ENCODE results near the gene PDE4D. TPM values are rescaled to one million over a fixed set of nuclear protein-coding genes. Genes with fewer than 3 reads are reported as not detected.

The PDE4D gene
- total RNA-seq, 1 experiment from 2014 or later = 3.6 TPM

DNA sequence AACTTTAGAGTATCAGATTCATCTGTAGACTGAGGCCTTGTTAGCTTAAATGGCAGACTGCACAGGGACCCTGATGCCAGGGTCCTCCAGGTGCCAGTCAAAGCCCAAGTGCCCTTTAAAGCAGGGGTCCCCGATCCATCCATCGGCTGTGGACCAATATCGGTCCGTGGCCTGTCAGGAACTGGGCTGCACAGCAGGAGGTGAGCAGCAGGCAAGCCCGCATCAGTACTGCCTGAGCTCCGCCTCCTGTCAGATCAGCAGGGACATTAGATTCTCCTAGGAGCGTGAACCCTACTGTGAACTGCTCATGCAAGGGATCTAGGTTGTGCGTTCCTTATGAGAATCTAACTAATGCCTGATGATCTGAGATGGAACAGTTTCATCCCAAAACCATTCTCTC is 907.2 kb downstream of the PDE4D start:
- no peak for DNase-seq
- no peaks in the 10 kb centered on the region for H3K27me3 ChIP-seq (ENCODE audit: low read length)
- H3F3A ChIP-seq (ENCODE audit: low read length, unreplicated experiment) = no peaks in the 10 kb centered on the region
- no peak for TF ChIP-seq EZH2phosphoT487 (IDR thresholded peaks at IDR 0.05; ENCODE audit: borderline replicate concordance, low read length)
- TF ChIP-seq EZH2 (IDR thresholded peaks at IDR 0.05; ENCODE audit: low read length, unreplicated experiment) = no peak
- TF ChIP-seq, protein P1, sequence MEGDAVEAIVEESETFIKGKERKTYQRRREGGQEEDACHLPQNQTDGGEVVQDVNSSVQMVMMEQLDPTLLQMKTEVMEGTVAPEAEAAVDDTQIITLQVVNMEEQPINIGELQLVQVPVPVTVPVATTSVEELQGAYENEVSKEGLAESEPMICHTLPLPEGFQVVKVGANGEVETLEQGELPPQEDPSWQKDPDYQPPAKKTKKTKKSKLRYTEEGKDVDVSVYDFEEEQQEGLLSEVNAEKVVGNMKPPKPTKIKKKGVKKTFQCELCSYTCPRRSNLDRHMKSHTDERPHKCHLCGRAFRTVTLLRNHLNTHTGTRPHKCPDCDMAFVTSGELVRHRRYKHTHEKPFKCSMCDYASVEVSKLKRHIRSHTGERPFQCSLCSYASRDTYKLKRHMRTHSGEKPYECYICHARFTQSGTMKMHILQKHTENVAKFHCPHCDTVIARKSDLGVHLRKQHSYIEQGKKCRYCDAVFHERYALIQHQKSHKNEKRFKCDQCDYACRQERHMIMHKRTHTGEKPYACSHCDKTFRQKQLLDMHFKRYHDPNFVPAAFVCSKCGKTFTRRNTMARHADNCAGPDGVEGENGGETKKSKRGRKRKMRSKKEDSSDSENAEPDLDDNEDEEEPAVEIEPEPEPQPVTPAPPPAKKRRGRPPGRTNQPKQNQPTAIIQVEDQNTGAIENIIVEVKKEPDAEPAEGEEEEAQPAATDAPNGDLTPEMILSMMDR (conservative IDR thresholded peaks at IDR 0.05; ENCODE audit: low read depth, low read length) = no peak
- no peaks in the 10 kb centered on the region for H4K20me1 ChIP-seq (ENCODE audit: low read length)
- H3K9ac ChIP-seq (ENCODE audit: low read length) = no peak overlapping the region
- no peak overlapping the region for H3K27ac ChIP-seq (ENCODE audit: low read length)
- peaks cover 12% of the 10 kb centered on the region for H3K4me1 ChIP-seq (ENCODE audit: insufficient read depth, low read length)
- no peaks in the 10 kb centered on the region for H3K79me2 ChIP-seq (ENCODE audit: low read length)
- H3K4me3 ChIP-seq (ENCODE audit: low read length) = no peak overlapping the region
- ChIA-PET POLR2A (ENCODE audit: unreplicated experiment) (no interaction called here), CTCF (interaction anchor here (0.5 kb wide), 1 partner anchor 812 kb away, joined by 5 read pairs; no protein-coding TSS in a partner anchor)
- H3K9me3 ChIP-seq (ENCODE audit: low read length) = no peaks in the 10 kb centered on the region
- no peaks in the 10 kb centered on the region for H3K36me3 ChIP-seq (ENCODE audit: low read depth, low read length)
- H3K9me2 ChIP-seq (replicated peaks; ENCODE audit: low read length) = no peaks in the 10 kb centered on the region
- no peak for ATAC-seq
- intact Hi-C loops (cut with micrococcal nuclease) = no loop called here
- H3K4me2 ChIP-seq (ENCODE audit: low read length) = no peak overlapping the region
- no TSS peak for BruUV-seq (replicated peaks)
- H2AFZ ChIP-seq (ENCODE audit: low read length) = no peak overlapping the region

DNA sequence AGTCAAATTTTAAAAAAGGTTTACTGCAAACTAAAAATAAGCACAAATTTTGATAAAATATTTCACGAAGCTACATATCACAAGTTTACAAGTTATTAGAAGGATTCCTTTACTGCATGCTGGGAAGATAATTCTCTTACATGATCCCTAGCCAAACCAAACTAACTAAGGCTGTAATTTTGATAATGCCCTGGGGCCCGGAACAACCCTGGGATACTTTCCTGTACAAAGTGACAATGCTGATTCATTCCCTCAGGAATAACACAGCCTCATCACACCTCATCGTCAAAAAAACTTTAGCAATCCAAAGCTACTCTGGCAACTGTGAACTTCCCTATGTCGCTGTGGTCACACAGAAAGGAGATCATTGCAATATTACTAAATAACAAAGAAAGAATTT is 907.8 kb downstream of the PDE4D start:
- Histone ChIP-seq H3K79me2 (ENCODE audit: low read length) (no peaks in the 10 kb centered on the region), H3K27me3 (ENCODE audit: low read length) (no peaks in the 10 kb centered on the region), H3K4me1 (ENCODE audit: insufficient read depth, low read length) (peaks cover 12% of the 10 kb centered on the region), H3K4me3 (ENCODE audit: low read length) (no peak overlapping the region), H3K36me3 (ENCODE audit: low read depth, low read length) (no peaks in the 10 kb centered on the region), H3K9me3 (ENCODE audit: low read length) (no peaks in the 10 kb centered on the region), H3F3A (ENCODE audit: low read length, unreplicated experiment) (no peaks in the 10 kb centered on the region), H3K9me2 (replicated peaks; ENCODE audit: low read length) (no peaks in the 10 kb centered on the region), H3K4me2 (ENCODE audit: low read length) (no peak overlapping the region), H3K27ac (ENCODE audit: low read length) (no peak overlapping the region), H3K9ac (ENCODE audit: low read length) (no peak overlapping the region), H4K20me1 (ENCODE audit: low read length) (no peaks in the 10 kb centered on the region), H2AFZ (ENCODE audit: low read length) (no peak overlapping the region)
- DNase-seq (peak; percentile 25), ATAC-seq (peak; percentile 49)
- BruUV-seq (replicated peaks) = no TSS peak
- no peak for TF ChIP-seq EZH2 (IDR thresholded peaks at IDR 0.05; ENCODE audit: low read length, unreplicated experiment)
- no peak for TF ChIP-seq EZH2phosphoT487 (IDR thresholded peaks at IDR 0.05; ENCODE audit: borderline replicate concordance, low read length)
- TF ChIP-seq, protein P1 (conservative IDR thresholded peaks at IDR 0.05; ENCODE audit: low read depth, low read length) = no peak
- CTCF ChIA-PET = interaction anchor here (0.5 kb wide), 1 partner anchor 813 kb away, joined by 5 read pairs; no protein-coding TSS in a partner anchor
- POLR2A ChIA-PET (ENCODE audit: unreplicated experiment) = no interaction called here
- intact Hi-C loops (cut with micrococcal nuclease) = no loop called here

DNA sequence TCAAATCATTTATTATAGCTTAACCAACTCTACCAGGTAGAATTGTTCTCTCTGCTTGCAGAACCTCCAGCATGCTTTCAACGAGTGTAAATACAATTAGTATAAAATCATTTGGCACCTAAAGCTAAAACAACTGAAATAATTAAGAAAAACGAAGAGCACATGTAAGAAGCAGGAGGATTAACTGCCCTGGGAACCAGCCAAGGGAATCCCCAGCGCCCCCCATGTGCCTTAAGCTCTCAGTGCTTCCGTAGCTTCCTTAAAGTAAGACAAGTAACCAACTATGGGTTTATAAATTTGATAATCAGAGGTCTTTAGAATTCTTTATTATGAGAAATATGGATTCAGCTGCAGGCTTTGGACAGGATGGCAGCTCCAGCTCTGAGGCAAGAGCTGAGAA is 908.2 kb downstream of the PDE4D start:
- Histone ChIP-seq H3K4me1 (ENCODE audit: insufficient read depth, low read length) (peaks cover 12% of the 10 kb centered on the region), H3K4me2 (ENCODE audit: low read length) (no peak overlapping the region), H3K36me3 (ENCODE audit: low read depth, low read length) (no peaks in the 10 kb centered on the region), H4K20me1 (ENCODE audit: low read length) (no peaks in the 10 kb centered on the region), H3K9me2 (replicated peaks; ENCODE audit: low read length) (no peaks in the 10 kb centered on the region), H2AFZ (ENCODE audit: low read length) (no peak overlapping the region), H3K79me2 (ENCODE audit: low read length) (no peaks in the 10 kb centered on the region), H3K27me3 (ENCODE audit: low read length) (no peaks in the 10 kb centered on the region), H3K9me3 (ENCODE audit: low read length) (no peaks in the 10 kb centered on the region), H3K9ac (ENCODE audit: low read length) (no peak overlapping the region), H3K27ac (ENCODE audit: low read length) (no peak overlapping the region), H3K4me3 (ENCODE audit: low read length) (no peak overlapping the region), H3F3A (ENCODE audit: low read length, unreplicated experiment) (no peaks in the 10 kb centered on the region)
- intact Hi-C loops (cut with micrococcal nuclease) = no loop called here
- TF ChIP-seq, protein P1 (conservative IDR thresholded peaks at IDR 0.05; ENCODE audit: low read depth, low read length) = no peak
- no peak for TF ChIP-seq EZH2phosphoT487 (IDR thresholded peaks at IDR 0.05; ENCODE audit: borderline replicate concordance, low read length)
- TF ChIP-seq EZH2 (IDR thresholded peaks at IDR 0.05; ENCODE audit: low read length, unreplicated experiment) = no peak
- no TSS peak for BruUV-seq (replicated peaks)
- CTCF ChIA-PET = no interaction called here
- DNase-seq = no peak
- POLR2A ChIA-PET (ENCODE audit: unreplicated experiment) = no interaction called here
- no peak for ATAC-seq
